GM12878 (cell line): Measurements from ENCODE around the gene HOMER2. TPM values are rescaled to one million over a fixed set of nuclear protein-coding genes. Genes with fewer than 3 reads are reported as not detected.

Experiments
- ATAC-seq: fragments of 200-7000 bp; cut with Tn5 transposase; 3 replicates; pipeline ENCODE4 v1.9.1; 2020; ENCODE audit warnings: mild to moderate bottlenecking, moderate library complexity
- BruUV-seq: library from RNA; stranded (reverse); fragments of 400-500 nt; replicated peaks from 2 replicates; lab custom pipeline; 2021; lab: Mats Ljungman, UMichigan
- CTCF ChIA-PET: fragments of 300-600 bp; sonication (Branson Sonifier 250); formaldehyde crosslinking; extraction: SDS; loops from one replicate; lab custom pipeline; 2021; ENCODE audit warnings: inconsistent platforms; lab: Yijun Ruan, JAX
- POLR2A ChIA-PET: fragments of 350-600 bp; formaldehyde crosslinking; extraction: SDS; loops from one replicate; lab custom pipeline; 2021; ENCODE audit warnings: inconsistent platforms; lab: Charles Lee
- RAD21 ChIA-PET: fragments of 300-600 bp; sonication (Branson Sonifier 250); formaldehyde crosslinking; loops from one replicate; lab custom pipeline; 2023; ENCODE audit warnings: antibody characterized with exemption; ENCODE audit not compliant: unreplicated experiment; lab: Charles Lee
- SMC1A ChIA-PET: fragments of 300-600 bp; sonication (Branson Sonifier 250); formaldehyde crosslinking; loops from one replicate; lab custom pipeline; 2023; ENCODE audit not compliant: unreplicated experiment, uncharacterized antibody; lab: Charles Lee
- DNase-seq: peaks from one replicate; pipeline ENCODE4 v3.0.0-alpha.2; 2011; ENCODE audit warnings: low read depth, low spot score
- FAIRE-seq: peaks from 3 replicates; lab custom pipeline; 2011; peaks lifted over from hg19 to GRCh38; lab: Jason Lieb, UNC
- H2AFZ ChIP-seq: 2 replicates; pipeline ENCODE4 v1.6.0; 2011; ENCODE audit warnings: low read depth, low read length, control low read depth; ENCODE audit not compliant: control insufficient read depth
- H3K27ac ChIP-seq: 2 replicates; pipeline ENCODE4 v1.5.1; 2011; ENCODE audit warnings: control low read depth; ENCODE audit not compliant: control insufficient read depth, insufficient read depth
- H3K27me3 ChIP-seq, 2 experiments: replicated peaks in 1 of 2; 2 replicates each; pipeline versions ENCODE4 v1.6.0 to v1.6.1; 2011; ENCODE audit warnings: low read length in 1 of 2; ENCODE audit not compliant: control insufficient read depth in 2 of 2, insufficient read depth in 2 of 2
- H3K36me3 ChIP-seq, 2 experiments: 2 replicates each; pipeline ENCODE4 v1.5.1; 2011; ENCODE audit warnings: low read length in 1 of 2; ENCODE audit not compliant: control insufficient read depth in 2 of 2, insufficient read depth in 2 of 2
- H3K4me1 ChIP-seq: 2 replicates; pipeline ENCODE4 v1.6.1; 2011; ENCODE audit warnings: mild to moderate bottlenecking, low read length, moderate library complexity, mixed read lengths; ENCODE audit not compliant: control insufficient read depth, insufficient read depth
- H3K4me2 ChIP-seq: 2 replicates; pipeline ENCODE4 v1.6.0; 2011; ENCODE audit warnings: control low read depth; ENCODE audit not compliant: control insufficient read depth, insufficient read depth
- H3K4me3 ChIP-seq: fragments of 200-600 bp; sonication (generic); 2 replicates; pipeline ENCODE4 v1.5.1; 2016
- H3K79me2 ChIP-seq: 2 replicates; pipeline ENCODE4 v1.6.0; 2011; ENCODE audit warnings: low read length; ENCODE audit not compliant: control insufficient read depth, insufficient read depth
- H3K9ac ChIP-seq: 2 replicates; pipeline ENCODE4 v1.8.0; 2011; ENCODE audit warnings: low read length, control low read depth, mixed read lengths; ENCODE audit not compliant: control insufficient read depth, insufficient read depth
- H3K9me3 ChIP-seq: replicated peaks from 3 replicates; pipeline ENCODE4 v1.5.1; 2011; ENCODE audit warnings: mild to moderate bottlenecking, low read length; ENCODE audit not compliant: control insufficient read depth, insufficient read depth
- H4K20me1 ChIP-seq: 2 replicates; pipeline ENCODE4 v1.6.0; 2011; ENCODE audit not compliant: control insufficient read depth, insufficient read depth
- ATF7 ChIP-seq: fragments of 450-650 bp; IDR thresholded peaks from 2 replicates; pipeline ENCODE4 v1.6.1; 2016; ENCODE audit warnings: low read depth, mild to moderate bottlenecking
- CEBPZ ChIP-seq: fragments of 150-350 bp; IDR thresholded peaks from 2 replicates; pipeline ENCODE4 v1.6.1; 2016; ENCODE audit warnings: low read depth, low read length
- CHD1 ChIP-seq: IDR thresholded peaks from 2 replicates; pipeline ENCODE4 v1.6.1; 2012; ENCODE audit warnings: low read depth, low read length, improper control_type of control experiment
- DPF2 ChIP-seq: fragments of 450-650 bp; IDR thresholded peaks from 2 replicates; pipeline ENCODE4 v1.6.1; 2017; ENCODE audit warnings: mild to moderate bottlenecking
- IRF3 ChIP-seq: fragments of 450-650 bp; IDR thresholded peaks from 2 replicates; pipeline ENCODE4 v1.6.1; 2014; ENCODE audit warnings: mild to moderate bottlenecking
- MXI1 ChIP-seq: fragments of 150-350 bp; IDR thresholded peaks from 2 replicates; pipeline ENCODE4 v1.6.1; 2011; ENCODE audit warnings: low read depth, mild to moderate bottlenecking, inconsistent platforms, low read length, improper control_type of control experiment
- POU2F2 ChIP-seq: IDR thresholded peaks from 3 replicates; pipeline ENCODE4 v1.6.1; 2011; ENCODE audit warnings: low read depth, mild to moderate bottlenecking, low read length, borderline replicate concordance
- SREBF1 ChIP-seq: IDR thresholded peaks from 2 replicates; pipeline ENCODE4 v1.6.1; 2012; ENCODE audit warnings: mild to moderate bottlenecking, low read length
- YY1 ChIP-seq: IDR thresholded peaks from 2 replicates; pipeline ENCODE4 v1.6.1; 2011; ENCODE audit warnings: low read depth, mild to moderate bottlenecking, low read length
- ZBTB11 ChIP-seq: fragments of 450-650 bp; formaldehyde crosslinking; IDR thresholded peaks from 2 replicates; pipeline ENCODE4 v1.5.0; 2022; ENCODE audit warnings: mild to moderate bottlenecking, missing genetic modification characterization
- ZNF687 ChIP-seq: fragments of 450-650 bp; IDR thresholded peaks from 2 replicates; pipeline ENCODE4 v1.6.1; 2017; ENCODE audit warnings: mild to moderate bottlenecking, moderate library complexity
- ZSCAN29 ChIP-seq: fragments of 450-650 bp; IDR thresholded peaks from 2 replicates; pipeline ENCODE4 v1.6.1; 2017; ENCODE audit warnings: mild to moderate bottlenecking, moderate library complexity
- WGBS: methylation state at CpG from one replicate; pipeline ENCODE4 v1.1.6; 2016; ENCODE audit warnings: low lambda C conversion rate; ENCODE audit not compliant: insufficient replicate concordance, insufficient coverage; ENCODE audit errors: missing lambda C conversion rate; 5-methylcytosine and 5-hydroxymethylcytosine counted together
- in situ Hi-C: fragments of 300-500 bp; cut with MboI; formaldehyde crosslinking; loops from 9 replicates; pipeline ENCODE4 v1.14.3; 2018; ENCODE audit warnings: mixed read lengths
- intact Hi-C: fragments of 100-400 bp; cut with micrococcal nuclease; formaldehyde crosslinking; loops from one replicate; pipeline ENCODE4 v1.14.2; 2022; ENCODE audit not compliant: unreplicated experiment
- polyA plus RNA-seq, 11 experiments: library from polyadenylated mRNA; depleted of rRNA in 4 of 11; unstranded in 6 of 11; stranded (reverse) in 5 of 11; fragments of >200 nt; fragmentation: Nextera tagmentation in 4 of 11; fragmentation: Illumina TruSeq in 1 of 11; extraction: Ambion mirVana in 4 of 11; extraction: Trizol in 1 of 11; gene quantifications; 1 replicate in 1 of 11; 2 replicates in 10 of 11; pipeline versions ENCODE4 v1.2.1 to v1.2.3, GENCODE V29; 2011 to 2016; ENCODE audit warnings: inconsistent platforms in 2 of 11, missing spikeins in 2 of 11, low read depth in 1 of 11
- total RNA-seq, 4 experiments: library from RNA; depleted of rRNA in 3 of 4; stranded (reverse); fragments of >200 nt in 3 of 4; fragmentation: Illumina TruSeq in 1 of 4; extraction: Trizol in 1 of 4; gene quantifications; 2 replicates each; pipeline versions ENCODE4 v1.2.1 to v1.2.3, GENCODE V29; 2013 to 2021

The HOMER2 gene
- total and polyA plus RNA-seq, 10 of the 15 experiments (the other 5 are each of a cell fraction or from before 2014, with no cell fraction given): 0.60 to 5.0 (median 1.8) TPM

- DNase-seq (no peak), ATAC-seq (no peak), FAIRE-seq (no peak)
- RAD21 ChIA-PET: no interaction called here
- H3K9me3 ChIP-seq: no peaks in the 10 kb centered on the region
- POLR2A ChIA-PET: no interaction called here
- H3K4me3 ChIP-seq: no peak overlapping the region
- no peak overlapping the region for H3K27ac ChIP-seq
- no peaks in the 10 kb centered on the region for H3K4me1 ChIP-seq
- CTCF ChIA-PET: no interaction called here
- no peak overlapping the region for H3K9ac ChIP-seq
- H3K27me3 ChIP-seq: peaks cover 0 to 2% of the 10 kb centered on the region in 2 experiments; a peak in 1 of 4 replicates
- SMC1A ChIA-PET: interaction anchor here (1.2 kb wide), 1 partner anchor 13 kb away, joined by 4 read pairs; the partner anchor contains the start of gene RAMAC
- H3K4me2 ChIP-seq: no peak overlapping the region
- H3K36me3 ChIP-seq: no peaks in the 10 kb centered on the region
- intact Hi-C loops: no loop called here
- no TSS peak for BruUV-seq
- 46% methylated on average over 1 of the region's 1 CpG for WGBS
- H3K79me2 ChIP-seq: no peaks in the 10 kb centered on the region
- in situ Hi-C loops: no loop called here
- no peak overlapping the region for H2AFZ ChIP-seq
- H4K20me1 ChIP-seq: no peaks in the 10 kb centered on the region
- TF ChIP-seq DPF2 (no peak), ATF7 (no peak), POU2F2 (no peak), CHD1 (no peak), ZNF687 (no peak), IRF3 (no peak), SREBF1 (no peak), ZBTB11 (CRISPR knock-in tag) (no peak), CEBPZ (no peak), YY1 (no peak), ZSCAN29 (no peak), MXI1 (no peak)
These were observed 20.5 kb upstream of the HOMER2 start for GRCh38 chr15:82972990-82973389.
